Stimulated activated CD8-positive, alpha-beta memory T cell treated with anti-CD3 and anti-CD28 coated beads, Interleukin-12 subunit alpha, Interleukin-12 subunit beta, amount 100 ng/mL, for 4 hours (primary cell): ENCODE measurements around the gene LCA5.
"Not testable (repeated sequence)": the region's sequence is repeated elsewhere in the genome, so short reads cannot be mapped to it uniquely, and the experiment has no call there.

ENCODE experiments used
- DNase-seq: peaks from one replicate; pipeline ENCODE4 v3.0.0-alpha.2; 2020; ENCODE audit warnings: low read depth

The LCA5 gene

GRCh38 chr6:79466207-79466834, 70.9 kb downstream of the LCA5 start:
- DNase-seq: no peak

GRCh38 chr6:79465381-79465780, 71.8 kb downstream of the LCA5 start:
- DNase-seq: no peak

GRCh38 chr6:79463621-79464050, 73.6 kb downstream of the LCA5 start:
- DNase-seq: no peak

DNA sequence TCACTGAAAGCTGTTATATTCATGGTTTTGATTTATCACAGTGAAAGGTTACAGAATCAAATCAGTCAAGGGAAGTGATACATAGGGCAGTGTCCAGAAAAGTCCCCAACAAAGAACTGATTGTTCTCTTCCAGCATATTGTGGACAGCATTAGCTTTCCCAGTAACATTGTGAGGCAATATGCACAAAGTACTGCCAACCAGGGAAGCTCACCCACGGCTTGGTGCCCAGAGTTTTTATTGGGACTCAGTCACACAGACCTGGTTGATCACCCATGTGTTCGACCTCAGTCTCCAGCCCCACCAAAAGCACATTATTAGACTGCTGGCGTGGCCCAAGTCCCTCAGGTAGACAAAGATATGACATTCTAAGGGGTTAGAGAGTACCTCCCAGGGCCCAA, 76.0 kb downstream of the LCA5 start:
- DNase-seq: no peak

GRCh38 chr6:79455446-79455845, 81.8 kb downstream of the LCA5 start:
- no peak for DNase-seq

GRCh38 chr6:79453558-79454042, 83.6 kb downstream of the LCA5 start:
- no peak for DNase-seq

DNA sequence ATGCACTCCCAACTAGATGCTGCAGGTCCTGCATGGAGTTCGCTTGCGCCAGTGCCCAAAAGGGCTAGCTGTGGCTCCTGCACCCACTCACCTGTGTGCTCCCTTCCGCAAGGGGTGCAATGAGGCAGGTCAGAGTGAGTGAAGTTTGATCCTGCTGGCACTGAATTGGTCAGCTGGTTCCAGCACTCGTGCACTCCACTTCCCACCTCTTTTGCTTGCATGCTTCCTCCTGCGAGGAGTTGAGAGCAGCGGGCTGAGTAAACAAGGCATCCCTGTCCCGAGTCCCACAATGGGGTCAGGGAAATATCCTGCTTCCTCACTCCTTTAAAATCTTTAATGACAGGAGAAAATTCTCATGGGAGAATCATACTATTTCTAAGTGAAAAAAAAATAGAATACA, 86.2 kb downstream of the LCA5 start:
- DNase-seq: no peak

- no peak for DNase-seq
These were observed 91.2 kb downstream of the LCA5 start for GRCh38 chr6:79446006-79446405.

DNA sequence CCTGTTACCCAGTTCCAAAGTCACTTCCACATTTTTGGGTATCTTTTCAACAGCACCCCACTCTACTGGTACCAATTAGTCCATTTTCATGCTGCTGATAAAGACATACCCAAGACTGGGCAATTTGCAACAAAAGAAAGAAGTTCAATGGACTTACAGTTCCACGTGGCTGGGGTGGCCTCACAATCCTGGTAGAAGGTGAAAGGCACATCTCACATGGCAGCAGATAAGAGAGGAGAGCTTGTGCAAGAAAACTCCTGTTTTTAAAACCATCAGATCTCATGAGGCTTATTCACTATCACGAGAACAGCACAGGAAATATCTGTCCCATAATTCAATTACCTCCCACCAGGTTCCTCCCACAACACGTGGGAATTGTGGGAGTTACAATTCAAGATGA, 93.4 kb downstream of the LCA5 start:
- DNase-seq: not testable (repeated sequence)

- DNase-seq: no peak
These were observed 96.0 kb downstream of the LCA5 start for GRCh38 chr6:79441192-79441591.

DNA sequence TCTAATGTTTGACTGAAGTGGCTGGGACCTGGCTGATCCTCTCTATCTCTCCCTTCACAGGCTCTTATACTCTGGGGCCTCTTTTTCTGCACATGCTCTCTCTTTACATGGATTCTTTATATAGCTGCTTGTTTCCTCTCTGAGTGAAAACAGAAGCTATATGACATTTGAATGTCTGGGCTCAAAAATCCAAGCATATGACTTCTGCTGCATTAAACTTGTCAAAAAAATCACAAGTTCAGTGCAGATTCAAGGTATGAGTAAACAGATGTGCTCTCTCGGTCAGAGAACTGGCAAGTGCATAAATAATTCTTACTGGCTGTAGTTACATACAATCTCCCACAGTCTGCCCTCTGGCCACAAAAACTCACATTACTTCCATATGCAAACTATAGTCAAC, 96.6 kb downstream of the LCA5 start:
- no peak for DNase-seq

DNA sequence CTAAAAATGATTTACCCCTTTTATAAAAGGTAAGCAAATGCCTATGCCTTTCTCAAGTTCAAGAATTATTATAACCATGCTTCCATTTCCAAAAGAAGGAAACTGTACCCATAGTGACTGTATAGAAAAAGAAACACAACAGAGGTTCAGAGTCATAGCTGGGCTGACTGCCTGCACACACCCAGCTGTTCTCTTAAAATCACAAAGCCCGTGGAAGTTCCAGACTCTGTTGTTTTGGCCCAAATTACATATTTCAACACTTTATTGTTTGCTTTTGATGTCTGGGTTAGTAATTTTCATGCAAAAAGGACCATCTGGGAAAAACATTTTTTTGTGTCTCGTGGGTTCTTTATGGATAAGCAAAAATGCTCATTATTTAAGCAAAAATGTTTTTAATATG, 99.2 kb downstream of the LCA5 start:
- no peak for DNase-seq

- no peak for DNase-seq
These were observed 101.0 kb downstream of the LCA5 start for GRCh38 chr6:79436241-79436640.

DNA sequence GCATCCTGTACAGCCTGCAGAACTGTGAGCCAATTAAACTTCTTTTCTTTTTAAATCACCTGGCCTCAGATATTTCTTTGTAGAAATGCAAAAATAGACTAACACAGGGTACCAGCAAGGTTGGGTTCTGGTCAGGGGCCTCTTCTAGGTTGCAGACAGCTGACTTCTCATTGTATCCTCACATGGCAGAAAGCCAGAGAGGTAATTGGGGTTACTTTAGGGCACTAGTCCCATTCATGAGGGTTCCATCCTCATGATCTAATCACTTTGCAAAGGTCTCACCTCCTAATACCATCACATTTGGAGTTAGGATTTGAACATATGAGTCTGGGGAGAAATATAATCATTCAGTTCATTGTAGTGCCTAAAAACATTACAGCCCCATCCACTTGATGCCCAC, 101.5 kb downstream of the LCA5 start:
- no peak for DNase-seq
